Immature natural killer cell (primary cell): ENCODE results near the gene FAM210B. TPM values are rescaled to one million over a fixed set of nuclear protein-coding genes. Genes with fewer than 3 reads are reported as not detected.
"Not testable (repeated sequence)": the region's sequence is repeated elsewhere in the genome, so short reads cannot be mapped to it uniquely, and the experiment has no call there.

Source experiments
- DNase-seq, 3 donors: peaks; one replicate each; pipeline ENCODE4 v3.0.0; 2022; ENCODE audit warnings: mixed read lengths in 1 of 3
- H3K27ac Mint-ChIP-seq, 6 donors: one replicate each; pipeline ENCODE4 v1.8.0; 2020; ENCODE audit warnings: mixed read lengths in 6 of 6, mild to moderate bottlenecking in 5 of 6, inconsistent platforms in 4 of 6, moderate library complexity in 3 of 6
- H3K27me3 Mint-ChIP-seq, 3 donors: one replicate each; pipeline ENCODE4 v1.8.0; 2020 to 2021; ENCODE audit warnings: low read depth in 3 of 3, mild to moderate bottlenecking in 3 of 3, mixed read lengths in 3 of 3, moderate library complexity in 3 of 3, inconsistent platforms in 1 of 3
- H3K36me3 Mint-ChIP-seq, 3 donors: one replicate each; pipeline ENCODE4 v1.8.0; 2020; ENCODE audit warnings: mixed read lengths in 3 of 3, inconsistent platforms in 2 of 3, mild to moderate bottlenecking in 2 of 3
- H3K4me1 Mint-ChIP-seq, 2 donors: one replicate each; pipeline ENCODE4 v1.8.0; 2020; ENCODE audit warnings: inconsistent platforms in 2 of 2, mild to moderate bottlenecking in 2 of 2, mixed read lengths in 2 of 2, moderate library complexity in 1 of 2
- H3K4me3 Mint-ChIP-seq, 5 donors: one replicate each; pipeline ENCODE4 v1.8.0; 2020; ENCODE audit warnings: mild to moderate bottlenecking in 5 of 5, mixed read lengths in 5 of 5, inconsistent platforms in 3 of 5, moderate library complexity in 3 of 5
- H3K9me3 Mint-ChIP-seq, 6 donors: one replicate each; pipeline ENCODE4 v1.8.0; 2020; ENCODE audit warnings: mild to moderate bottlenecking in 6 of 6, mixed read lengths in 6 of 6, inconsistent platforms in 4 of 6, moderate library complexity in 3 of 6
- polyA plus RNA-seq, 3 donors: library from polyadenylated mRNA; unstranded; fragments of 300-500 nt; fragmentation: Illumina TruSeq; gene quantifications; one replicate each; pipeline ENCODE4 v1.2.3, GENCODE V29; 2021

Gene FAM210B
- polyA plus RNA-seq, 3 donors from 2014 or later = 15.2 to 29.7 (median 15.8) TPM

GRCh38 chr20:56391037-56391436, 32.3 kb downstream of the FAM210B start:
- H3K36me3 Mint-ChIP-seq = peaks cover 11 to 17% (median 11%) of the 10 kb centered on the region in 3 donors
- DNase-seq = no peak
- H3K4me1 Mint-ChIP-seq = peaks cover 0 to 23% of the 10 kb centered on the region in 2 donors
- H3K4me3 Mint-ChIP-seq = no peak overlapping the region
- no peaks in the 10 kb centered on the region for H3K27me3 Mint-ChIP-seq
- peak overlapping the region in 2 of 6 donors; percentile 60 to 85 for H3K27ac Mint-ChIP-seq
- no peaks in the 10 kb centered on the region for H3K9me3 Mint-ChIP-seq

DNA sequence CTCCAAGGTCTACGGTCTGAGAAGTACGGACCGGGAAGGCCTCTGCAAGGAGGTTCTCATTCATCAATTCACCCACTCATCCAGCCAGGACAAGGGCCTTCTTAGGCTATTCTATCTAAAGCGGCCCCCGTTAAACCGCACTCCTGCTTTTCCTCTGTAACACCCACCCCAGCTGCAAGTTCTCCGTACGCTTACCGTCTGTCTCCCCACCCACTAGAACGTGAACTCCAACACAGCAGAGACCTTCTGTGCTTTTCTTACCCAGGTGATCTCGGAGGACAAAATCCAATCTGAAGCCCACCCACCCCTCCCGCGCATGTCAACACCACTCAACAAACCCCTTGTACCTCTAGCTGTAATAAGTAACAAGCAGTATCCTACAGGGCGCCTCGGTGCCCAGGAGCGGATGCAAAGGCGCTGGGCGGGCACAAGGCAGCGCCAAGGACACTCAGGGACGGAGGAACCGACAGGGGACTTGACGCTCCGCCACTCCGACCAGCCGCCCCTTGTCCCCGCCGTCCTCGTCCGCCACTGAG, 32.9 kb downstream of the FAM210B start:
- peaks cover 11 to 14% (median 11%) of the 10 kb centered on the region in 3 donors for H3K36me3 Mint-ChIP-seq
- DNase-seq = no peak
- H3K9me3 Mint-ChIP-seq = no peaks in the 10 kb centered on the region
- H3K27me3 Mint-ChIP-seq = no peaks in the 10 kb centered on the region
- H3K4me1 Mint-ChIP-seq = peaks cover 0 to 23% of the 10 kb centered on the region in 2 donors
- no peak overlapping the region for H3K4me3 Mint-ChIP-seq
- no peak overlapping the region for H3K27ac Mint-ChIP-seq

DNA sequence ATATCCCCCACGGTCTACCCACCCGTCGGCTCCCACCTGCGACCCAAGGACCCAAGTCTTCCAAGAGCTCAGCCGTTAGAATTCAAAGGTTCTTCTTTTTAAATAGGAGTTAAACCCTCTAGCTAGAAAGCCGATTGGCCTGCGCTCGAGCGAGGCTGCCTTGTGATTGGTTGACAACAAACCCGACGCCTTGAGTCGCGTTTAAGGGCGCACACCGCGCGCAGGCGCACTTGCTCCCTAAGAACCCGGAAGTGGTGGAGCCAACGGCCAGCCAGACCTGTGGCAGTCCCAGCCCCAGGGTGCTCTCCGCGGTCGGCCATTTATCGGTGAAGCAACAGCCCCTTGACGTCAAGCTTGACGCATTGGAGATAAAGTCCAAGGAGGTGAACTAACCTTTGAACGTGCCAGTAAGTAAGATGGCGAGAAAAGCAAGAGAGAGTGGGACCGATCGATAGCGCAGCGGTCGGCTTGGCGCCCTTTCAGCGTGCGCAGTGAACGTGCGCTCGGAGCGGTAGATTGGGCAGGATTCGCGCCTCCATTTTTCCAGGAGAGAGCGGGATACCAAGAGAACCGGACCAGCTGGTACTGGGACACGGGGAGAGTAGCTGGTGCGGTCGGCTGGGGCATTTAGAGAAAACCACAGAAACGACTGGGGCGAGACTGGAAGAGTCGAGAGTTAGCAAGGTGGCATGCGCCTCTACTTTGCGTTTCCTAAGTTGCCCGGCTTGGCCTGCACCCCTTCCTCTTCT, 33.5 kb downstream of the FAM210B start, which contains the start of the genes AURKA and CSTF1:
TSS of gene AURKA (minus strand) at position 84 of the 749 bp plus-strand sequence. CDS start 4,018 bp downstream, outside the sequence.
TSS of gene CSTF1 (plus strand) at position 514 of the 749 bp plus-strand sequence. CDS start 2,908 bp downstream, outside the sequence.
- no peaks in the 10 kb centered on the region for H3K27me3 Mint-ChIP-seq
- H3K27ac Mint-ChIP-seq = peak within 1 kb of the TSS in 3 of 6 donors; percentile 60 to 85 (median 70)
- H3K36me3 Mint-ChIP-seq = peaks cover 14 to 18% (median 15%) of the 10 kb centered on the region in 3 donors
- H3K9me3 Mint-ChIP-seq = no peaks in the 10 kb centered on the region
- peaks cover 0 to 23% of the 10 kb centered on the region in 2 donors for H3K4me1 Mint-ChIP-seq
- no peak within 1 kb of the TSS for H3K4me3 Mint-ChIP-seq
- DNase-seq = peak; percentile 99 to 100 (median 100)

- H3K36me3 Mint-ChIP-seq = peaks cover 16 to 23% (median 18%) of the 10 kb centered on the region in 3 donors
- peak overlapping the region in 1 of 6 donors; percentile 70 for H3K27ac Mint-ChIP-seq
Observed at GRCh38 chr20:56392881-56393482, 34.2 kb downstream of the FAM210B start.

DNA sequence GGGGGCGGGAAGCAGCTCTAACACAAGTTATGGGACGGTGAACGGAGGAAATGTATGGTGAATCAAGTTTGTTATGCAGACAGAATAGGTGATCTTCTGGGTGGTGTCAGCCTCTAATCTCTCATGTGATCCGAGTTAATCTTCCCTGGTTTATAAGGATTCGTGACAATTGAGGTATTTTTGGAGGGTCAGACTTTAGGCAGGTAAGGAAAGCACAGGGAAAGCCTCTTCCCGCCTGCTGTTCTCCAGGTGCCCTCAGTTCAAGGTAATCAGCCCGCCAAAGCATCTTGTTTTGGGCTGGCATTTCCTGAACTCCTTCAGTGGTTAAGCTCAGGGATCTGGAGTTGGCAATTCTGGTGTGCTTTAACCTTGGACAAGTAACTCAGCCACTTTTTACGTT, 34.9 kb downstream of the FAM210B start:
- no peak for DNase-seq
- no peak overlapping the region for H3K4me3 Mint-ChIP-seq
- no peaks in the 10 kb centered on the region for H3K9me3 Mint-ChIP-seq
- H3K36me3 Mint-ChIP-seq = peaks cover 16 to 26% (median 18%) of the 10 kb centered on the region in 3 donors
- no peaks in the 10 kb centered on the region for H3K27me3 Mint-ChIP-seq
- H3K4me1 Mint-ChIP-seq = peaks cover 0 to 23% of the 10 kb centered on the region in 2 donors
- H3K27ac Mint-ChIP-seq = peak overlapping the region in 1 of 6 donors; percentile 70

More at GRCh38 chr20:56392881-56393482, 34.2 kb downstream of the FAM210B start:
- H3K4me1 Mint-ChIP-seq = peaks cover 0 to 23% of the 10 kb centered on the region in 2 donors
- no peaks in the 10 kb centered on the region for H3K9me3 Mint-ChIP-seq
- H3K4me3 Mint-ChIP-seq = no peak overlapping the region
- DNase-seq = peak in 1 of 3 donors; percentile 11
- no peaks in the 10 kb centered on the region for H3K27me3 Mint-ChIP-seq

- Mint-ChIP-seq H3K4me3 (no peak overlapping the region), H3K36me3 (peaks cover 18 to 35% (median 19%) of the 10 kb centered on the region in 3 donors), H3K27ac (peak overlapping the region in 2 of 6 donors; percentile 55), H3K4me1 (peaks cover 5 to 25% of the 10 kb centered on the region in 2 donors), H3K9me3 (no peaks in the 10 kb centered on the region), H3K27me3 (no peaks in the 10 kb centered on the region)
- DNase-seq = no peak
Observed at GRCh38 chr20:56395166-56395565, 36.4 kb downstream of the FAM210B start.

DNA sequence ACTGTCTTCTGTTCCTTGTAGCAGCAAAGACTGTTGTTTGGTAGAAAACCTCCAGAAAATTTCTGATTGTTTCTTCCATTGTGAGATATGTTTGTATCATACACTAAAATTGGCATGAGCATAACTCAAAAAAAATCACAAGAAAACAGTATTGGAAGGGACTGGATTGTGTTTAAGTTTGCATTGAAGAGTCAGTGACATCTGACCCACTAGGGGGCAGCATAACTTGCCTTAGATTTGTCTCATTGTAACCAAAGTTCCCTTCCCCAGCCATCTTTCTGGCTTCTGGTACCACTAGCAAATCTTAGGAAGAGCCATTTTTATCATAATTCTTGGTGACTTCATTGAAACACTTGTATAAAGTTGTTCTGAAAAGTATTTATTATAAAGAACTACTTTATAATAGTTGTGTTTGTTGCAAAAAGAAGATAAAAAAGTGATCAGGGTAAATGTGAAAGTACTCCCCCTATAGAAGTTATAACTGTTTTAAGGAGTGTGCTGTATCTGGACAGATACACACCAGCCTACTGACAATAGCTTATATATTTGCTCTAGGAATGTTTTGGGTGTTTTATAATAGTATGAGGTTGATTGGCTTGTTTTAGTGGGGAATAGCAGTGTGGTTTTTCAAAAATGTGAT, 41.3 kb downstream of the FAM210B start:
- peaks cover 0 to 2% (median 0%) of the 10 kb centered on the region in 3 donors for H3K27me3 Mint-ChIP-seq
- peak; percentile 64 to 67 (median 65) for DNase-seq
- peaks cover 22 to 55% (median 33%) of the 10 kb centered on the region in 3 donors for H3K36me3 Mint-ChIP-seq
- H3K9me3 Mint-ChIP-seq = no peaks in the 10 kb centered on the region
- peak overlapping the region; percentile 5 to 89 (median 79) for H3K27ac Mint-ChIP-seq
- peaks cover 6 to 14% of the 10 kb centered on the region in 2 donors for H3K4me1 Mint-ChIP-seq
- no peak overlapping the region for H3K4me3 Mint-ChIP-seq

DNA sequence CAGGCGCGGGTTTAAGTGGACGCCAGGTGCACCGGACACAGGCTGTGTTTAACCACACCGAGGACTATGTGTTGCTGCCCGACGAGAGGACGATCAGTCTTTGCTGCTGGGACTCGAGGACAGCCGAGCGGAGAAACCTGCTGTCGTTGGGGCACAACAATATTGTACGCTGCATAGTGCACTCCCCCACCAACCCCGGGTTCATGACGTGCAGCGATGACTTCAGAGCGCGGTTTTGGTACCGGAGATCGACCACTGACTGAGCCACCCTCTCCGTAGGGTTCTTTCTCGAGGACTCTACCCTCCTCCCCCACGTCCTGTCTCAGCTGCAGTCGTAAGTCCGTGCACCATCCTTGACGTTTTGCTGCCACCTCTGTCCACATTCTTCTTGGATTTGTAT, 44.7 kb downstream of the FAM210B start:
- peak overlapping the region in 1 of 6 donors; percentile 22 for H3K27ac Mint-ChIP-seq
- no peak overlapping the region for H3K4me3 Mint-ChIP-seq
- no peak for DNase-seq
- H3K36me3 Mint-ChIP-seq = peaks cover 19 to 53% (median 34%) of the 10 kb centered on the region in 3 donors
- peaks cover 0 to 4% (median 0%) of the 10 kb centered on the region in 3 donors for H3K27me3 Mint-ChIP-seq
- no peaks in the 10 kb centered on the region for H3K9me3 Mint-ChIP-seq
- H3K4me1 Mint-ChIP-seq = peaks cover 6 to 20% of the 10 kb centered on the region in 2 donors

DNA sequence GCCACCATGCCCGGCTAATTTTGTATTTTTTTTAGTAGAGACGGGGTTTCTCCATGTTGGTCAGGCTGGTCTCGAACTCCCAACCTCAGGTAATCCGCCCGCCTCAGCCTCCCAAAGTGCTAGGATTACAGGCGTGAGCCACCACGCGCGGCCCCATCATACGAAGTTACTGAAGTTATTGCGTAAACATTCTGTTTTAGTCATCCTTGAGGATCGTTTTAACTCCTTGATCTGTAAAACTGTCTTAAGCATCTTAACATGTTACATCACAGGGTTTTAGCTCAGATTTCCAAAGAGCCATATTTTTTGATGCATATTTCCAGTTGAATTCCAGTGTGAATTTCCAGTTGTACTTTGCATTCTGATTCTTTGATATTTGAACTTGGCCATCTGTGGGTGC, 46.6 kb downstream of the FAM210B start:
- not testable (repeated sequence) for H3K27ac Mint-ChIP-seq, H3K4me3 Mint-ChIP-seq, H3K27me3 Mint-ChIP-seq, H3K9me3 Mint-ChIP-seq, DNase-seq
- Mint-ChIP-seq H3K4me1 (peaks cover under 1 to 13% of the 10 kb centered on the region in 2 donors), H3K36me3 (peaks cover 15 to 43% (median 26%) of the 10 kb centered on the region in 3 donors)

DNA sequence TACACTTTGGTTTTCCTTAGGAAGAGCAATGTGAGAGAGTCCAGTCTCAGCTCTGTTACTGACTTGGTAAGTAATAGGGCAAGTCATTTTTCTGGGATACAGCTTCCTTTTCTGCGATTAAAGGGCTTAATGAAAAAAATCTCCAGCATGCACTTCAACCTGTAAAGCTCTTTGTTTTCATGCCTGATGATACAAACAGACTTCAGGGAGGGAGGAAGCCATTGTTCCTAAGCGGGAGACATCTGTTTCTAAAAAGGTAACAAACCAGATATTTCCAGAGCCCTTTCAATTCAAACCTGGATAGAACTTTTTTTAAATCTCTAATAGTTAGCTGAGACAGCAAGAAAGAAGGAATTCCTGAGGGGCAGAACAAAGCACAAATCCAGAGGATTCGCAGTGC, 48.1 kb downstream of the FAM210B start:
- H3K27ac Mint-ChIP-seq = peak overlapping the region in 1 of 6 donors; percentile 17
- DNase-seq = no peak
- H3K36me3 Mint-ChIP-seq = peaks cover 14 to 39% (median 26%) of the 10 kb centered on the region in 3 donors
- H3K4me3 Mint-ChIP-seq = no peak overlapping the region
- H3K27me3 Mint-ChIP-seq = peaks cover 0 to 4% (median 0%) of the 10 kb centered on the region in 3 donors
- H3K9me3 Mint-ChIP-seq = no peaks in the 10 kb centered on the region
- peaks cover 8 to 19% of the 10 kb centered on the region in 2 donors for H3K4me1 Mint-ChIP-seq

GRCh38 chr20:56409521-56409920, 50.7 kb downstream of the FAM210B start:
- peaks cover 0 to 4% (median 1%) of the 10 kb centered on the region in 3 donors for H3K27me3 Mint-ChIP-seq
- no peaks in the 10 kb centered on the region for H3K9me3 Mint-ChIP-seq
- H3K4me1 Mint-ChIP-seq = peaks cover 31 to 38% of the 10 kb centered on the region in 2 donors
- no peak for DNase-seq
- H3K4me3 Mint-ChIP-seq = no peak overlapping the region
- H3K27ac Mint-ChIP-seq = peak overlapping the region in 1 of 6 donors; percentile 72
- H3K36me3 Mint-ChIP-seq = peaks cover 13 to 24% (median 14%) of the 10 kb centered on the region in 3 donors

DNA sequence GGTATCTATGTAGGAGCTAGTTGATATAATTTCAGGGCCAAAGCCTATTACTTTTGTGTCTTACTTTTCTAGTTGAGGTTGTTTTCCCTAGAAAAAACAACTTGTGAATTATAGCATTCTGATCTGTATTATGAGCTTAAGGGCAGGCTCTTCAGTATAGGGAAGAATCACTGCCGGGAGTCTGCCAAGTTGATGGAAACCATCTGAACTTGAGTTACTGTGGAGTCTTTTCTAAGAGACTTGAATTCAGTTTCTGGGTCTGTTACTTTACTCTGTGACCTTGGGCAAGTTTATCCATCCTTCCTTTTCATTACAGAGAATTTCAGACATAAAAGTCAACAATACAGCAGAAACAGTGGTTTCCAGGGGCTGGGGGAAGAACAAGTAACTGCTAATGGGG, 51.2 kb downstream of the FAM210B start:
- Mint-ChIP-seq H3K4me3 (no peak overlapping the region), H3K4me1 (peaks cover 34 to 42% of the 10 kb centered on the region in 2 donors), H3K27me3 (peaks cover 0 to 4% (median 1%) of the 10 kb centered on the region in 3 donors), H3K36me3 (peaks cover 13 to 24% (median 14%) of the 10 kb centered on the region in 3 donors), H3K27ac (peak overlapping the region in 5 of 6 donors; percentile 31 to 72 (median 54)), H3K9me3 (no peaks in the 10 kb centered on the region)
- no peak for DNase-seq

DNA sequence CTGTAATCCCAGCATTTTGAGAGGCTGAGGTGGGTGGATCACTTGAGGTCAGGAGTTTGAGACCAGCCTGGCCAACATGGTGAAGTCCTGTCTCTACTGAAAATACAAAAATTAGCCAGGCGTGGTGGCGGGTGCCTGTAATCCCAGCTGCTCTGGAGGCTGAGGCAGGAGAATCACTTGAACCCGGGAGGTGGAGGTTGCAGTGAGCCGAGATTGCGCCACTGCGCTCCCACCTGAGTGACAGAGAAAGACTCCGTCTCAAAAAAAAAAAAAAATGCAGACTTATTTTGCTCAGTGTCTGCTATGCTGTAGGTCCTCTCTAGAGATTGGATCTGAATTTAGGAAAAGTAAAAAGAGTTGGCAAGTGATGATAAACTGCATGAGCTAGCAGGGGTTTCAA, 52.5 kb downstream of the FAM210B start:
- H3K27ac Mint-ChIP-seq = peak overlapping the region; percentile 91 to 97 (median 96)
- H3K4me1 Mint-ChIP-seq = peaks cover 43 to 44% of the 10 kb centered on the region in 2 donors
- H3K4me3 Mint-ChIP-seq = peak overlapping the region; percentile 88 to 94 (median 90)
- peaks cover 7 to 17% (median 9%) of the 10 kb centered on the region in 3 donors for H3K36me3 Mint-ChIP-seq
- H3K9me3 Mint-ChIP-seq, H3K27me3 Mint-ChIP-seq, DNase-seq: not testable (repeated sequence)
